Measurements from ENCODE around the gene NDUFB11. TPM values are rescaled to one million over a fixed set of nuclear protein-coding genes. Genes with fewer than 3 reads are reported as not detected.

Gene NDUFB11
- total RNA-seq, 1 donor from 2014 or later: 58.6 TPM

DNA sequence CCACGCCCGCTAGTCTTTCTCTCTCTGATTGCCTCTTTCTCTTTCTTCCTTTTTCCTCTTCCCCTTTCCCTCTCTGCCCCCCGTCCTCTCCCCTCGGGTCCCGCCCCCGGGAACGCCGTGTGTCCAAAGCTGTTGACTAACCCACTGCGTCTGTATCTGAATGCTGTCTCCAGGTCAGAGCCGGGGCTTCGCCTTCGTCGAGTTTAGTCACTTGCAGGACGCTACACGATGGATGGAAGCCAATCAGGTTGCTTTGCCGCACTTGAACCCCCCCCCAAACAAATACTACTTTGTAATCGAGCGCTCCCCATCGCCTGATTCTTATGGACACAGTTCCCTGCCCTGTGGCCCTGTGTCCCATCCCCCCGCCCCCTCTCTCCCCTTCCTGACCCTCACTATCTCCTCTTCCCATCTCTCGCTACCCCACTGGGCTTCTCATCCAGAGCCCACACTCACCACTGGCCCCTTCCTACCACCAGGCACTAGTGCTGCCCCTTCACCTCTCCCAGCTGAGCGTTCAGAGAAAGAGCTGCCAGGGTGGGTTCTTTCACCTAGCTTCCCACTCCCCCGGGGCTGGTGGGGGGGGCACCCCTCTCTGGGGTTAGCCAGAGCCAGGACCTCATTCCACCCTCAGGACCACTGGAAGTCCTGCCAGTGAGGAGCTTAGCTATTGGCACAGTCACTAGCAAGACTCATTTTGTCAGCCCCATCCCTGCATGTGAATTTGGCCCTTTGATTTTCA is 30.5 kb upstream of the NDUFB11 start:
- DNase-seq (ENCODE audit: low spot score): peak; percentile 79

DNA sequence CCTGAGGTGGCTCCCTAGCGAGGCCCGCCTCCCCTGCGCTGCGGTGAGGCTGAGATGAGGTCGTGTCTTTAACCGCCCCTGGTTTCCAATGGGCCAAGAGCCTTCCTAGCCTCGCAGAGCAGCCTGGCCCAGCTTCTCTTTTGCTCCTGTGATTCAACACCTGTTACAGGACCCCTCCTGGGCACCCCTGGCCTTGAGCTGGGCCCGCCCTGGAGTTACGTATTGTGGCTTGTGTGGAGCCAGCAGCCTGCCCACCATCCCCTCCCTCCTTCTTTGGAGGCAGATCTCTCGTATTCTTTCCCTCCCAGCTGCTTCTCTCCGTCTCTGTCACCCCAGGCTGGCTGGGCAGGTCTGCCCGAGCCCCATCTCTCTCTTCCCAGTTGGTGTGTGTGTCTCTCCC is 29.9 kb upstream of the NDUFB11 start:
- DNase-seq (ENCODE audit: low spot score): peak; percentile 78

DNA sequence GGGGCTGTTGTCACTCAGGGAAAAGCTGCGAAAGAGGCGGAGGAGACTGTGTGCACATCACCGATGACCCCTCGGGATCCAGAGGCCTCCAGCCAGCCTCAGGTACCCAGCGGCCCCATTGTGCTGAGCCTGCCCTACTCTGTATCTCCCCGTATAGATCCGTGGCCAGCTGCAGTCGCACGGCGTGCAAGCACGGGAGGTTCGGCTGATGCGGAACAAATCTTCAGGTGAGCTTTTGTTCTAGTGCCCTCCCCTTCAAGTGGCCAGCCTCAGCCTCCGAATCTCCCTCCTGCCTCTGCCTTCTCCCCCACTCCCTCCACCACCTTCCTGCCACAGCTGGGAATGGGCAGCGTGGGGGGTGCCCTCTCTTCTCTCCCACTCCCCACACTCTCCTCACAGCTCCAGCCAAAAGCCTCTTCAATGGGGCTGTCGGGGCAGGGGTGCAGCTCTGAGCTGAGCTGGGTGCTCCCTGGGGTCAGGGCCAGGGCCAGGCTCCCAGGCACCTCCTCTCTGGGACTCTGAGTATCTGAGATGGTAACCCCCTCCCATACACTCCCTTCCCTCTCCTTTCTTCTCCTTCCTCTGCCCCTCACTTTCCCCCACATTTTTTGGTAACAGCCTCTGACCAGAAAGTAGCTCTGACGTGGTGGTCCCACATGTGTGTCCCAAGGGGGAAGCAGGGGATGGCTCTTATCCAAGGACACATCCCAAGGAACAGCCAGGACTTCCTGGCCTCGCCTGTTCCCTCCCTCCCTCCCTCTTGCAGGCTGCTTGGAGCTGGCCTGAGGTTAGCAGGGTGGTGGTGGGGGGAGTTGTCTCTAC is 28.7 kb upstream of the NDUFB11 start:
- peak; percentile 78 for DNase-seq (ENCODE audit: low spot score)

DNA sequence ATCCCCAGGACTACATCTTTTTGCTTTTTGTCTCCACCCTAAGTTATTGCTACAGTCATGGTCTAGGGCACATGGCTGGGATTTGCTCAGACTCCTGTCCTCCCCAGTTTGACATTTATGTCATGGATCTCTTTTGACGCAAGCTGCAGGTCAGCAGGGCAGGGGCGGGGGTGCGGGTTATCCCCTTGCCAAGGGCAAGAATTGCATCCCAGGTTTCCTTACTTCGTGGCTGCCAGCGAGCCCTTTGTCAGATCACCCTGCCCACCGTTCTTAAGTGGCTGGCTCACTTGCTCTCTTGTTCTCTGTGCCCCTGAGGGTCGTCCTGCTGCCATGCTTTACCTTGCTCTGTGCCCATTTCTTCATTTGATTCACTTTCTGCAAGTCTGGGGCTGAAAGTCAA is 28.0 kb upstream of the NDUFB11 start:
- peak; percentile 59 for DNase-seq (ENCODE audit: low spot score)

DNA sequence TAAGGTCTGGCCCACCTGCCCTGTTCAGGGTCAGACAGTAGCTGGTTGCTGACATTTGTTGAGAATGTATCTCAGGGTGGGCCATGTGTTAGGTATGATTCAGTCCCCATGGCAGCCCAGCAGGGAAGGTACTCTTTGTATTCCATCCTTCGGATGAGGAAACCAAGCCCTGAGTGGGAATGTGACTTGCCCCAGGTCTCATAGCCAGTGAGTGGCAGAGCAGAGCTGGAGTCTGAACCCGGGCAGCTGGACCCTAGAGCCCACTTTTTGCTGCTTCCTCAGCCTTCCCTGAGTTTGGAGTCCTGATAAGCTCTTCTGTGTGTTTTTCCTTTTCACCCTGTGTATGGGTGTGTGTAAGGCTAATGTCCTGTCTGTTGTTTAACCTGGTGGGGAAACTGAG is 27.5 kb upstream of the NDUFB11 start:
- DNase-seq (ENCODE audit: low spot score): peak; percentile 47

DNA sequence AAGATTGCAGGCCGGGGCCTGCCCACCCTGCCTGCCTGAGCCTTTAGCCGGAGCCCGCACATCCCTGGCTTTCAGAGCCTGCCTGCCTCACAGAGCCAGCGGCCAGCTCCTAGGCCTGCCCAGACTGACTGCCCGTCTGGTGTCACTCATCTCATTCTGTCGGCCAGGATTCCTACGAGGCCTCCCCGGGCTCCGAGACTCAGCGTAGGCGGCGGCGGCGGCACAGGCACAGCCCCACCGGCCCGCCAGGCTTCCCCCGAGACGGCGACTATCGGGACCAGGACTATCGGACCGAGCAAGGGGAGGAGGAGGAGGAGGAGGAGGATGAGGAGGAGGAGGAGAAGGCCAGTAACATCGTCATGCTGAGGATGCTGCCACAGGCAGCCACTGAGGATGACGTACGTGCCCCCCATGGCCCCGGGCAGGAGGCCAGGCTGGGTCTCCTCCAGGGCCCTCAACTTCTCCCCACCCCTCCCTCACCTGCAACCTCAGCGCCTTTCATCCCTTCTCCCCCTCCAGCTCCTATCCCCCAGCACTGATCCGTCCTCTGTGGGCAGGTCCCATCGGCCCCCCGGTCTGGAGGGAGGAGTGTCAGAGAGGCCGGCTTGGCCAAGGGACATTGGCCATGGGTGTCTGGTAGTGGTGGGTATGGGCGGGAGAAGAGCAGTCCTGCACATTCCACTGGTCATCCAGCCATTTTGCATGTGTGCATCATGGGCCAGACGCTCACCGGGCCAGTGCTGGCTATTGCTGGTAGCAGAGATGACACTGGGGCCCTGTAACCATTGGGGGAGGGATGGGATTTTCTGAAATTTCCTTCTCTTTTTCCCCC is 26.6 kb upstream of the NDUFB11 start:
- DNase-seq (ENCODE audit: low spot score): peak; percentile 64

DNA sequence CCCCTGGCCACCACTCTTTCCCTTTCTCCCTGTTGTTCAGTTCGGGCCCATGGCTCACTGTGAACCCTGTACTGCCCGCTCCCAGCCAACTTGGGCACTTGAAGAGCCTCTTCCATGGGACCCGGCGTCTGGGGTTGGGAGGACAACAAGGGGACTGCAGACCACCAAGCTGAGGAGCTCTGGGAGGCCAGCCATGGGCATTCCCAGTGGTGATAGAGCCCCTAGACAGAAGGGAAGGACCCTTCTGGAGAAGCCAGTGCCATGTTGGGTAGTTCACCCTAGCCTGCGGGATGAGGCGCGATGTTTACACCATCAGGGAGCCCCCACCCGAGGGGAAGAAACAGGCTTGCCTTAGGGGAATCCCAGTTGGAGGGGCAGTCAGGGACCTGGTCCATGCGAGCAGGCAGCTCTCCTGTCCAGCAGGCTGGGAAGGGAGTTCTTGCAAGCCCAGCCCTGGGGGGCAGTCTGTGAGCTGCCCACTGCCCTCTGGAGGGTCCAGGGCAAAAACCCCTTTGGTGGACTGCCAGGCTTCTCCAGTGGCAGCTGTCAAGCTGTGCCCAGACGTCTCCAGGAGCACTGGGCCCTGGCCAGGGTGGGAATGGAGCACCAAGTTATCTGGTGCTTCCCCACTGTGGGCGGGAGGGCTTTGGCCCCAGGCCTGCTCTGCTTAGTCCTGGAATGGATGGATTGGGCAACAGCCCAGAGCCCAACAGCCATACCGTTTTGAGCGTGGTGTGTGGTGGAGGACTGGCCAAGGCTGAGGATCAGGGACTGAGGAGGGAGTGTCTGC is 25.4 kb upstream of the NDUFB11 start:
- peak; percentile 82 for DNase-seq (ENCODE audit: low spot score)

DNA sequence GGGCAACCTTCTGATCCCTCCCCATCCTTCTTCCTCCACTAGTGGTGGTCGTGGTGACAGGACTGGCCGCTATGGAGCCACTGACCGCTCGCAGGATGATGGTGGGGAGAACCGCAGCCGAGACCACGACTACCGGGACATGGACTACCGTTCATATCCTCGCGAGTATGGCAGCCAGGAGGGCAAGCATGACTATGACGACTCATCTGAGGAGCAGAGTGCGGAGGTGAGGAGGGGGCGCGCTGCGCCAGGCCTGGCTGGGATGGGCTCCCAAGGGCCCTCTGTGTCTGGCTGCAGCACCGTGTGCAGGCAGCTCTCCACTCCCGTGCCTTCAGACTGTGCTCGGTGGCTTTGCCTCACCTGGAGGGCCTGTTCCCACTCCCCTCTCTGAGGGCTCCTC is 24.8 kb upstream of the NDUFB11 start:
- DNase-seq (ENCODE audit: low spot score): peak; percentile 74

DNA sequence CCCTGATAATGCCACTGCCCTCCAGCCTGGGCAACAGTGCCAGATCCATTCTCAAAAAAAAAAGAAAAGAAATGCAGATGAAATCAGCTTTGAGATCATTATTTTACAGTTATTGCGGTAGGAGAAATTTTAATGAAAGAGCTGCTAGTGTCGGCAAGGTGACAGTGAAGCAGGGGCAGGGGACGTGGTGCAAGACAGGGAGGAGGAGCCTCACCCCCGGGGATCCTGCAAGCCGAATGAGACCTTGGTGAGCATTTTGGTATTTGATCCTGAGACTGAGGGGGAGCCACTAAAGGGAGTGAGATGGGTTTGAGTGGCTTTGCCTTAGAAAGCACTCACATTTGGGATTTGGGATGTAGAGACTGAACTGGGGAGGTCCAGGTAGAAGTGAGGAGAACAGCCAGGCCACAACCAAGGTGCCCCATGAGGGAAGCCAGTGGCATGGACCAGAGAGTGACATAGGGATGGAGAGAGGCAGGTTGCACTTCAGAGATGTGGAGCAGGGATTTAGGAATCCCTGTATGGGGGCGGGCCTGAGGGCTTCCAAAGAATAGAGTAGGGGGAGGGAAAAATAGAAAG is 24.1 kb upstream of the NDUFB11 start:
- DNase-seq (ENCODE audit: low spot score): peak; percentile 41

DNA sequence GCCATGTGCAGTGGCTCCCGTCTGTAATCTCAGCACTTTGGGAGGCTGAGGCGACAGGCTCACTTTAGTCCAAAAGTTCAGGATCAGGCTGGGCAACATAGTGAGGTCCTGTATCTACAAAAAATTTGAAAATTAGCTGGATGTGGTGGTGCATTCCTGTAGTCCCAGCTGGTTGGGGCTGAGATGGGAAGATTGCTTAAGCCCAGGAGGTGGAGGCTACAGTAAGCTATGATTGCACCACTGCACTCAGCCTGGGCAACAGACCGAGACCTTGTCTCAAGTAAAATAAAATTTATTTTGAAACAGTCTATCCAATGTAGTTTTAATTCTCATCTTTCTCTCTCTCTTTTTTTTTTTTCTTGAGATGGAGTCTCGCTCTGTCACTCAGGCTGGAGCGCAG is 21.6 kb upstream of the NDUFB11 start:
- DNase-seq (ENCODE audit: low spot score): peak; percentile 8

DNA sequence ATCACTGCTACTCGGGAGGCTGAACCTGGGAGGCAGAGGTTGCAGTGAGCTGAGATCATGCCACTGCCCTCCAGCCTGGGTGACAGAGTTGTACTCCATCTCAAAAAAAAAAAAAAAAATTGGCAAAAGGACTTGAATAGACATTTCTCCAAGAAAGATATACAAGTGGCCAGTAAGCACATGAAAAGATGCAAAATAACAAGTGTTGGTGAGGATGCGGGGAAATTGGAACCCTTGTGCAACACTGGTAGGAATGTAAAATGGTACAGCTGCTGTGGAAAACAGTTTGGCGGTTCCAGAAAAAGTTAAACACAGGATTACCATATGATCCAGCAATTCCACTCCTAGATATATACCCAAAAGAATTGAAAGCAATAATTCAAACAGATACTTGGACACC is 19.9 kb upstream of the NDUFB11 start:
- DNase-seq (ENCODE audit: low spot score): peak; percentile 16

DNA sequence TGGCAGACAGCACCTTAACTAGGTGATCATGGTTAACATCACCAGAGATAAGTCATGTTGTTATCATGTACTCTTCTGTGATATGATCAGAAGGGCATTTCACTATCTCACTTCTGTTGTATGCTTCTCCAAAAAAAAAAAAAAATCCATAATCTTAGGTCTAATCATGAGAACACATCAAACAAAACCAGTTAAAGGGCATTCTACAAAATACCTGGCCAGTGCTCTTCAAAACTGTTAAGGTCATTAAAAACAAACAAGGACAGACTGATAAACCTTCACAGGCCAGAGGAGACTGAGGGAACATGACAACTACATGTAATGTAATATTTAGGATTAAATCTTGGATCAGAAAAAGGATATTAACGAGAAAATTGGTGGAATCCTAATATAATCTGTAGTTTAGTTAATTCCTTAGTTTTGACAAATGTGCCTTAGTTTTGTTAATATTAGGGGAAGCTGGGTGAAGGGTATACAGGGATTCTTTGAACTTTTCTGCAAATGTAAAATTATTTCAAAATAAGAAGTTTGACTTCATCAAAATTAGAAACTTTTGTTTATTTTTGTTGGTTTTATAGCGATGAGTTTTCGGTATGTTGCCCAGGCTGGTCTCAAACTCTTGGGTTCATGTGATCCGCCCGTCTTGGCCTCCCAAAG is 18.6 kb upstream of the NDUFB11 start:
- DNase-seq (ENCODE audit: low spot score): no peak

DNA sequence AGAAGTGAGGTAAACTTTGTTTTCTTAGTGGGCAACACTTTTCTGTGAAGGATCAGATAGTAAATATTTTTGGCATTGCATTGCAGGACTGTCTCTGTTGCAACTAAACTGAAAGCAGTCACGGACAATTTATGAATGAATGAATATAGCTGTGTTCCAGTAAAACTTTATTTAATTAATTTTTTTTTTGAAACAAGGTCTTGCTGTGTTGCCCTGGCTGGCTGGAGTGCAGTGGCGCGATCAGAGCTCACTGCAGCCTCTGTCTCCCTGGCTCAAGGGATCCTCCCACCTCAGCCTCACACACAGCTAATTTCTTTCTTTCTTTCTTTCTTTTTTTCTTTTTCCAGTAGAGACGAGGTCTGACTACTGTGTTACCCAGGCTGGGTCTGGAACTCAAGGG is 16.3 kb upstream of the NDUFB11 start:
- DNase-seq (ENCODE audit: low spot score): peak; percentile 8

DNA sequence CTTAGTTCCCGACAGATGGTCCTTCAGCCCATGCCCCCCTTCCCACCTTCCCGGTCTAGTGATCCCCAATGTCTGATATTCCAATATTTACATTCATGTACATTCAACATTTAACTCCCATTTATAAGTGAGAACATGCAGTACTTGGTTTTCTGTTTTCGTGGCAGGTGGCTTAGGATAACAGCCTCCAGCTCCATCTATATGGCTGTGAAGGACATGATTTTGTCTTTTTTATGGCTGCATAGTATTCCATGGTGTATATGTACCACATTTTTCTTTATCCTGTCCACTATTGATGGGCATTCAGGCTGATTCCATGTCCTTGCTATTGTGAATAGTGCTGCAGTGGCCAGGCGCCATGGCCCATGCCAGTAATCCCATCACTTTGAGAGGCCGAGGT is 14.3 kb upstream of the NDUFB11 start:
- DNase-seq (ENCODE audit: low spot score): peak; percentile 2

DNA sequence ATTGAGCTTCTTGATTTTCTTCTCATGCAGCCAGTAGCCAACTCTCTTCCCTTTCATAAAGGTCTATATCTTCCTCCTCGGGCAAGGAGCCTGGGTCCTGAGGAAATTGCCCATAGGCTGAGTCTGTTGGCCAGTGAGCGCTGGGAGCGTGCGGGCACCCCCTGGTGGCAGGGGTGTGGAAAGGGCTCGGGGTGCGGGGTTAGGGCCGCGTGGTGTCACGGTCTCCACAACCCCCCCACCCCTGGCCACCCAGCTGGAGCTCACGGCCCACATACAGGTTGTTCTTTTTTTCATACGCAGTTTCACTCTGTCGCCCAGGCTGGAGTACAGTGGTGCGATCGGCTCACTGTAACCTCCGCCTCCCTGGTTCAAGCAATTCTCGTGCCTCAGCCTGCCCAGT is 13.6 kb upstream of the NDUFB11 start:
- DNase-seq (ENCODE audit: low spot score): peak; percentile 86

DNA sequence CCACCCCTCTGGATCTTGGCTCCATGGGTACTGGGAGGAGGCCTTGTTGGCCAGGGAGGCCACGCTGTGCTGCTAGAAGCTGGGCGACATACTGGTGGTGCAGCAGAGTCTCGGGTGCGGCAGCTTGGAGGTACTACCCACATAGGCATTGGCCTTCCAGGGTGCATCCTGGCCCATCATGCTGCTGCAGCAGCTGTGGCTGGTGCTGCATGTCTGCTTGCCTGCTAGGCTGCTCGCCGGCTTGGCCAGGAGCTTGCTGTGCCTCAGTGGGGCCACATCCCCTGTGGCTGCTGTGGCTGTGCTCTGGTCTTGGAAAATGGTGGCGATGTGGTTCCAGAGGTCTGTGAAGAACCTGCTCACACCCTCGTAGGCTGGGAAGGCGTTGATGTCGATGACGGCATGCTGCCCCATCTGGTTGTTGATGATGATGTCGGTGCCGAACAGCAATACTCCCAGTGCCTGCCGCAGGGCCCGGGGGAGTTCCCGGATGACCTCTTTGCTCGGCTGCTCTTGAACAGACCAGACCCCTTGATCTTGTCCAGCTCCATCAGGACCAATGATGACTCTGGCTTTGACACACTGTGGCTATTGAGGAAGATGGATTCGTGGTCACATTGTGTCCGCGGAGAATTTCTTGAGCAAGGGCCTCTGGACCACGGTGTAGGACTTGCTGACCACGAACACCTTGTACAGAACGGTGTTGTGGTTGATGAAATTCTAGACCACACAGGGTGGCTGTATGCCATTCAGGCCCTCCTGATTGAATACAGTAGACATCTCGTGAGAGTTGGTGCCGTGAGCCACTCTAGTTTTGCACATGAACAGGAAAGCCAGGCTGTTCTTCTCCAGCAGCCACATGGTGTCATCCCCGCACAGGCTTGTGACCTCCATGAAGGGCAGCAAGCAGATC is 12.4 kb upstream of the NDUFB11 start:
- peak; percentile 69 for DNase-seq (ENCODE audit: low spot score)

DNA sequence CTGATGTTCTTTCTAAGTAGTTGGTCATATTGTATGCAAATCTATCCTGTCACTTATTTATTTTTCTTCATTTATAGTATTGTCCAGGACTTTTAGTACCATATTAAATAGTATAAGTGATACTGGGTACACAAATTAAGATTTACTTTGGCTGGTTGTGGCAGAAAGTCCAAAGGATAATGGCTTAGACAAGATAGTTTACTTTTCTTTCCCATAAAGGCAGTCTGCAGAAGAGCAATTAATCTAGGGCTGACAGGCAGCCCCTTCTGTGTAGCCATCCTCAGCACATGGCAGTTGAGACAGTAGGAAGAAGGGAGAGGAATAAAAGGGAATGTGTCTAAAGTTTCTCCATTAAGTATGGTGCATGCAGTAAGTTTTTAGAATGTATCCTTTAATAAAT is 6.9 kb upstream of the NDUFB11 start:
- DNase-seq (ENCODE audit: low spot score): no peak

DNA sequence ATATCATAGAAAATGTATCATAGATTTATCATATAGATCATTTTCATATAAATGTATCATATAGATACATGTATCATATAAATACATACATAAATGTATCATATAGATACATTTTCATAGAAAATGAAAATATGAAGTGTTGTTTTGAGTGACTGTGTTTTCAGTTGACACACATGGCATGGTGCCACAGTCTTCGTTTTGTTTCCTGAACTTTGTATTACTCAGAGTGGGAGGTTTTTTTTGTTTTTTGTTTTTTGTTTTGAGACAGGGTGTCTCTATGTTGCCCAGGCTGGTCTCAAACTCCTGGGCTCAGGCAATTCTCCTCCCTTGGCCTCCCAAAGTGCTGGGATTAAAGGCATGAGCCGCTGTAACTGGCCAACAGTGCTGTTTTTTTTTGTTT is 4.4 kb upstream of the NDUFB11 start:
- no peak for DNase-seq (ENCODE audit: low spot score)
